NCI-H526 (cell line): Measurements from ENCODE around the gene MINDY2.

Experiments used
- DNase-seq, 2 experiments: peaks; one replicate each; lab custom pipeline; 2025; lab: John Stamatoyannopoulos, UW

MINDY2 gene

GRCh38 chr15:58770857-58771620 is at the start of gene MINDY2:
Gene MINDY2 (plus strand): TSS chr15:58771302. CDS start chr15:58771396, 94 bp downstream.
- peak; percentile 97 to 99 for DNase-seq

GRCh38 chr15:58724466-58724865 is 46.6 kb upstream of the MINDY2 start:
- no peak for DNase-seq

DNA sequence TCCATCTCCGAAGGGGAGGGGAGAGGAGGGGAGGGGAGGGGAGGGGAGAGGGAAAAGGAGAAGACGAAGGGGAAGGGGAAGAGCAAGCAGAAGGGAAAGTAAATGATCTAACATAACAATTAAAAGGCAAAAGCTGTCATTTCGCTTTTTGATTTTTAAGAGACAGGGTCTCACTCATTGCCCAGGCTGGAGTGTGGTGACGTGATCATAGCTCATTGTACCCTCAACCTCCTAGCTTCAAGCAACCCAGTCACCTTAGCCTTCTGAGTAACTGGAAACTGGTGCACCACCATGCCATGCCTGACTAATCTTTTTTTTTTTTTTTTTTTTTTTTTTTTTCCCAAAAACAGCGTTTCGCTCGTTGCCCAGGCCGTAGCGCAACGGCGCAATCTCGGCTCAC is 44.2 kb upstream of the MINDY2 start:
- DNase-seq, result no peak

GRCh38 chr15:58731756-58732535 is 39.2 kb upstream of the MINDY2 start:
- no peak for DNase-seq

GRCh38 chr15:58732625-58733363 is 38.3 kb upstream of the MINDY2 start:
- no peak for DNase-seq

GRCh38 chr15:58734859-58735258 is 36.2 kb upstream of the MINDY2 start:
- no peak for DNase-seq

GRCh38 chr15:58736018-58736643 is 35.0 kb upstream of the MINDY2 start:
- DNase-seq, result no peak

- DNase-seq, result no peak
Measured at GRCh38 chr15:58737298-58737697, 33.8 kb upstream of the MINDY2 start.

- no peak for DNase-seq
Measured at GRCh38 chr15:58738046-58738707, 32.9 kb upstream of the MINDY2 start.

- DNase-seq, result no peak
Measured at GRCh38 chr15:58740436-58740835, 30.7 kb upstream of the MINDY2 start.

DNA sequence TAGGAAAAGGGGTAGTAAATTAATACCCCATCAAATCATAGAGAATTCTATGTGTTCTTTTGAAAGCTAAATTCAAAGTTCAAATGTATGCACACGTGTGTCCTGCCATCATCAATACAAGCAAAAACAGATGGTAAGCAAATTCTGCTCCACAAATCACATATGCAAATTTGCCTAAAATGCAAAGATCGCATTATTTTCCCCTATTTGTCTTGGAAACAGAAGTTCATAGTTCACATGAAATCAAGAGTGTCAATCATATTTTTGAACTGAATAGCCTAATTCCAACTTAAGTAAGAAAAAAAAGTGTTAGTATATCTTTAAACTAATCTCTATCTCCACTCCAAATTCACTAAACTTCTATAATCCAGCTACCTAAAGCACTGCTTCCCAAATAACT is 30.1 kb upstream of the MINDY2 start:
- peak; percentile 64 to 79 for DNase-seq

DNA sequence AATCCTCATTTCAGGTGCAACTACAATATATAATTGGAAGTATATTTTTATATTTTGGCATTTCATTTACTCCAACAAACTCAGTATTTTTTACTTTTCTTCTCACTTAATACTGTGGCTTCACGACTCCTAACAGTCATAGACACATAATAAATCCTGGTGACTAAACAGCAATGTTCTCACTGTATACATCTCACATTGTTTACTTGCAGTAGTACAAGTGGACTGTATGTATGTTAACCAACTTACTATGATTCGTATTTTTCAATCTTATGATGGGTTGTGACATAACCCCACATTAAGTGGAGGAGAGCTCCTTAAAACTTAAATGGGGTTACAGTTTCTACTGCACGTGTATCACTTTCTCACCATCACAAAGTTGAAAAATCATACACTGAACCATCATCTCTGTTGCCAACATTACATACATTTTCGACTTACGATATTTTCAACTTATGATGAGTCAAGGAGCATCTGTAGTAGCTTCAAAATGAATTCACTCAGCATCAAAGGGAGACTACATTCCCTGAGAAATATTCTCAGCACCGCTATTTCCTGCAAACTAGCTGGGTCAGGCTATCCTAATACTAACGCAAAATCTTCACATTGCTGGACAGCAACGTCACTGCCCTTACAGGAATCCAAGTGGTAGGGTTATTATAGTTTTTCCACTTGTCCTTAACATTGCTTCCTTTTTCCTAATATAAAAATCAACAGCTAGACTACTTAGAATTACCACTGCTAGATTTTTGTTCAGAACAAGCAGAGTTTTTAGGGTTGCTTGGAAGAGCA is 28.9 kb upstream of the MINDY2 start:
- DNase-seq, result no peak

GRCh38 chr15:58742819-58743502 is 28.1 kb upstream of the MINDY2 start:
- peak; percentile 6 to 42 for DNase-seq

DNA sequence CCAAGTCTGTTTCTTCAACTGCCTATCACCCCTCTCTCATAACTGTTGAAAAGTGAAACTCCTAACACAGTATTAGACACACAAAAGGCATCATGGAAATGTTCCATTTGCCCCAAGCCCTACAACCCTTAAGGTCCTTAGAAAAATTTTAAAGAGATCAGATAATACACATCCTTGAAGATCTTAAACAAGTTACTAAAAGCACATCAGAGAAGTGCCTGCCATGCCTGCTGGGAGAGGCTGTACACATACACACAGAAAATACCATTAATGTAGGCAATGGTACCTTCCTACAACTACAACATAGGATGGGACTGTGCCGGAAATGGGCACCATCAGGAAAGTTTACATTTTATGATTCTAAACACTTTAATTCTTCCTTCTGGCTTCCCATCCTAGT is 24.9 kb upstream of the MINDY2 start:
- no peak for DNase-seq

- DNase-seq, result no peak
Measured at GRCh38 chr15:58748040-58748851, 22.9 kb upstream of the MINDY2 start.

DNA sequence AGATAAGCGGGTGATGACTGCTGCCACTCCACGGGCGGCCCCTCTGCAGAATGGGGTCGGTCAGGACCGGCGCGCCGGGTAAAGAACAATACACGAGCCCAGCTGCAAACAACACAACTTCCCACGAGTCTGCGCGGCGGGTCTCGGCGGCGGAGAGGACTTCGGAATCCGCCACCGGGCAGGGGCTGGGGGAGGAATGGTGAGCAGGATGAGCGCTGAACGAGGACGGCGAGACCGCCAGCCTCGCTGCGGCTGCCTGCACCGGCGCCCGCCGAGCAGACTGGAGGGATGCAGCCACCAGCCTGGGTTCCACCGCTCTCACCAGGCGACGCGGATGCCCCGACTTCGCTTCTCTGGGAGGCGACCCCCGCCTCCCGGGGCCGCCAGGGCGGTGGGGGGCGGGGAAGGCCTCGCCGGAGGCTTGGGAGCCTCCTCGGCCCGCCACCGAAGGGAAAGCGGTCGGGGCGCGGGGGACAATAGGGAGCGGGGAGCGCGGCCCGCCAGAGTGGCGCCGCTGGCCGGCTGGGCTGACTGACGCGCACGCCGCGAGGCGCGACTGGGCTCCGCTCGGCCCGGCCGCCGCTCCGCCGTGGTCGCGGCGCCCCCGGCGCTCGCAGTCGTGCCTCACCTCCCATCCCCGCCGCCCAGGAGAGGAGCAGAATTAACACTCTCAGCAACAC is 22.1 kb upstream of the MINDY2 start:
- DNase-seq, result peak; percentile 30 to 70

DNA sequence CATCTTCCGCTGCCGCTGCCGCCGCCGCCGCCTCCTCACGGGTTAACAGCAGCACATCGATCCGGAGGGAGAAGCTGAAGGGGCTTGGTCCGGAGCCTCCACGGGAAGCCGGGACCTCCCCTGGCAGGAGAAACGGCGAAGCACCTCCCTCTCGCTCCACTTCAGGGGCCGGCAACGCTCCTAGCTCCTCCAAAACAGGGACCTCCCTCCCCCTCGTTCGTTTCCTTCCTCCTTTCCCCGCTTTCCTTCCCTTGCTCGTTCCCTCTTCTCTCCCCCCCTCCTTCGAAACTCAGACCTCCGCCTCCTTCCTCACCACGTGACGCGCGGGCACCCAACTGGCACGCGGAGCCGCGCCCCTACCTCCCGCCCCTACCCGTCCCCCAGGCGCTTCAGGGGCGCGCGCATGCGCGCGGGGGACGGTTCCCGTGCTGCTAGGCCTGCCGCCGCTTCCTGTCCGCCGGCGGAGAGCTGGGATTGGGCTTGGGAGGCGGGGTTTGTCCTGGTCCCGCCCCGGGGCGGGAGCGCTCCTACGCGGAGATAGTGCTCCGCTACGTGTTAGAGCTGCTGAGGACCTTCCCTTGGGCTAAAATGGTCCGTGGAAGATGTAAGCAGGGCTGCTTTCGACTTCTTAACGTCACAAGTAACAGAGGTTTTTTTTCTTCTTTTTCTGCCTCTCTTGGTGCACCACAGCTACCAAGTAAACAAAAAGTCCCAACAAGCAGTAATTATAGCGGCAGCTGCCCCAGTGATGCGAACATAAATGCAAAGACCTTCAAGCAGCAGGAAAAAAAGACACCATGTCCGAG is 21.4 kb upstream of the MINDY2 start, which contains the start of gene ADAM10:
TSS of gene ADAM10 (minus strand) at position 176 of the 806 bp plus-strand sequence. CDS start at position 3, 173 bp downstream.
- peak; percentile 97 to 99 for DNase-seq

- no peak for DNase-seq
Measured at GRCh38 chr15:58752716-58753115, 18.4 kb upstream of the MINDY2 start.
